ENCODE results near the gene UBE2C. TPM values are rescaled to one million over a fixed set of nuclear protein-coding genes. Genes with fewer than 3 reads are reported as not detected.
A peak's percentile ranks its signal among the peaks of the same experiment; 100 is the strongest.

UBE2C gene
- polyA plus RNA-seq, 1 donor from 2014 or later = 2.5 TPM

DNA sequence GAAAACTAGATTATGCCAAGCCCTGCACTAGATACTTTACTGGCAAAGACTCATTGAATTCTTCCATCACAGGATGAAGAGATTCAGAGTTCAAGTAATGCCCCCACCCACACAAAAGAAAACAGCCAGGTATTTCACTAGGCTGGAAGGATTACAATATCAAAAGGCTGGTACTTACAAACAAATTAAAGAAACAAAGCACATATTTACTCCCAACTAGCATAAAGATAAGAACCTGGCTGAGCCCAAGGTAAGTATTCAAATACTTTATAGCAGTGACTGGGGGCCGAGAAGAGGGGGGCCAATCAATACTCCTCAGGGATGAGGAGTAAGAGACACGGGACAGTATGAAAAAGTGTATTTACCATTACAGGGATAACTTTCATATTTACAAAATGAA is 41.0 kb downstream of the UBE2C start:
- Histone ChIP-seq H3K4me2 (ENCODE audit: low read length) (no peak overlapping the region), H3K4me3 (ENCODE audit: low read length) (no peak overlapping the region), H3K79me2 (replicated peaks; ENCODE audit: insufficient read depth, low read length) (peaks cover 19% of the 10 kb centered on the region), H4K20me1 (ENCODE audit: insufficient read depth) (no peaks in the 10 kb centered on the region), H3K27me3 (ENCODE audit: insufficient read depth, low read depth, low read length) (no peaks in the 10 kb centered on the region), H3K27ac (ENCODE audit: low read length) (no peak overlapping the region), H2AFZ (ENCODE audit: low read depth, low read length) (no peak overlapping the region), H3K9me3 (ENCODE audit: low read length) (no peaks in the 10 kb centered on the region), H3F3A (ENCODE audit: insufficient read depth, low read length, poor library complexity, severe bottlenecking) (no peaks in the 10 kb centered on the region), H3K36me3 (ENCODE audit: insufficient read depth, low read length) (no peaks in the 10 kb centered on the region), H3K9me2 (ENCODE audit: insufficient read depth, low read length) (no peaks in the 10 kb centered on the region), H3K9ac (ENCODE audit: low read length) (no peak overlapping the region)
- TF ChIP-seq POLR2AphosphoS5 (IDR thresholded peaks at IDR 0.05) (no peak), EZH2 (IDR thresholded peaks at IDR 0.05; ENCODE audit: borderline replicate concordance, insufficient read depth, low read length, poor library complexity, severe bottlenecking) (no peak), MXI1 (conservative IDR thresholded peaks at IDR 0.05; ENCODE audit: poor library complexity, severe bottlenecking) (no peak), EP300 (conservative IDR thresholded peaks at IDR 0.05; ENCODE audit: poor library complexity, severe bottlenecking) (no peak), TAF1 (IDR thresholded peaks at IDR 0.05; ENCODE audit: low read depth) (no peak), SMC3 (conservative IDR thresholded peaks at IDR 0.05; ENCODE audit: poor library complexity) (no peak)
- TF ChIP-seq, protein P1, sequence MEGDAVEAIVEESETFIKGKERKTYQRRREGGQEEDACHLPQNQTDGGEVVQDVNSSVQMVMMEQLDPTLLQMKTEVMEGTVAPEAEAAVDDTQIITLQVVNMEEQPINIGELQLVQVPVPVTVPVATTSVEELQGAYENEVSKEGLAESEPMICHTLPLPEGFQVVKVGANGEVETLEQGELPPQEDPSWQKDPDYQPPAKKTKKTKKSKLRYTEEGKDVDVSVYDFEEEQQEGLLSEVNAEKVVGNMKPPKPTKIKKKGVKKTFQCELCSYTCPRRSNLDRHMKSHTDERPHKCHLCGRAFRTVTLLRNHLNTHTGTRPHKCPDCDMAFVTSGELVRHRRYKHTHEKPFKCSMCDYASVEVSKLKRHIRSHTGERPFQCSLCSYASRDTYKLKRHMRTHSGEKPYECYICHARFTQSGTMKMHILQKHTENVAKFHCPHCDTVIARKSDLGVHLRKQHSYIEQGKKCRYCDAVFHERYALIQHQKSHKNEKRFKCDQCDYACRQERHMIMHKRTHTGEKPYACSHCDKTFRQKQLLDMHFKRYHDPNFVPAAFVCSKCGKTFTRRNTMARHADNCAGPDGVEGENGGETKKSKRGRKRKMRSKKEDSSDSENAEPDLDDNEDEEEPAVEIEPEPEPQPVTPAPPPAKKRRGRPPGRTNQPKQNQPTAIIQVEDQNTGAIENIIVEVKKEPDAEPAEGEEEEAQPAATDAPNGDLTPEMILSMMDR (IDR thresholded peaks at IDR 0.05; ENCODE audit: poor library complexity, severe bottlenecking) = no peak
- TF ChIP-seq, protein P2, sequence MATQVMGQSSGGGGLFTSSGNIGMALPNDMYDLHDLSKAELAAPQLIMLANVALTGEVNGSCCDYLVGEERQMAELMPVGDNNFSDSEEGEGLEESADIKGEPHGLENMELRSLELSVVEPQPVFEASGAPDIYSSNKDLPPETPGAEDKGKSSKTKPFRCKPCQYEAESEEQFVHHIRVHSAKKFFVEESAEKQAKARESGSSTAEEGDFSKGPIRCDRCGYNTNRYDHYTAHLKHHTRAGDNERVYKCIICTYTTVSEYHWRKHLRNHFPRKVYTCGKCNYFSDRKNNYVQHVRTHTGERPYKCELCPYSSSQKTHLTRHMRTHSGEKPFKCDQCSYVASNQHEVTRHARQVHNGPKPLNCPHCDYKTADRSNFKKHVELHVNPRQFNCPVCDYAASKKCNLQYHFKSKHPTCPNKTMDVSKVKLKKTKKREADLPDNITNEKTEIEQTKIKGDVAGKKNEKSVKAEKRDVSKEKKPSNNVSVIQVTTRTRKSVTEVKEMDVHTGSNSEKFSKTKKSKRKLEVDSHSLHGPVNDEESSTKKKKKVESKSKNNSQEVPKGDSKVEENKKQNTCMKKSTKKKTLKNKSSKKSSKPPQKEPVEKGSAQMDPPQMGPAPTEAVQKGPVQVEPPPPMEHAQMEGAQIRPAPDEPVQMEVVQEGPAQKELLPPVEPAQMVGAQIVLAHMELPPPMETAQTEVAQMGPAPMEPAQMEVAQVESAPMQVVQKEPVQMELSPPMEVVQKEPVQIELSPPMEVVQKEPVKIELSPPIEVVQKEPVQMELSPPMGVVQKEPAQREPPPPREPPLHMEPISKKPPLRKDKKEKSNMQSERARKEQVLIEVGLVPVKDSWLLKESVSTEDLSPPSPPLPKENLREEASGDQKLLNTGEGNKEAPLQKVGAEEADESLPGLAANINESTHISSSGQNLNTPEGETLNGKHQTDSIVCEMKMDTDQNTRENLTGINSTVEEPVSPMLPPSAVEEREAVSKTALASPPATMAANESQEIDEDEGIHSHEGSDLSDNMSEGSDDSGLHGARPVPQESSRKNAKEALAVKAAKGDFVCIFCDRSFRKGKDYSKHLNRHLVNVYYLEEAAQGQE (IDR thresholded peaks at IDR 0.05; ENCODE audit: borderline replicate concordance) = no peak

DNA sequence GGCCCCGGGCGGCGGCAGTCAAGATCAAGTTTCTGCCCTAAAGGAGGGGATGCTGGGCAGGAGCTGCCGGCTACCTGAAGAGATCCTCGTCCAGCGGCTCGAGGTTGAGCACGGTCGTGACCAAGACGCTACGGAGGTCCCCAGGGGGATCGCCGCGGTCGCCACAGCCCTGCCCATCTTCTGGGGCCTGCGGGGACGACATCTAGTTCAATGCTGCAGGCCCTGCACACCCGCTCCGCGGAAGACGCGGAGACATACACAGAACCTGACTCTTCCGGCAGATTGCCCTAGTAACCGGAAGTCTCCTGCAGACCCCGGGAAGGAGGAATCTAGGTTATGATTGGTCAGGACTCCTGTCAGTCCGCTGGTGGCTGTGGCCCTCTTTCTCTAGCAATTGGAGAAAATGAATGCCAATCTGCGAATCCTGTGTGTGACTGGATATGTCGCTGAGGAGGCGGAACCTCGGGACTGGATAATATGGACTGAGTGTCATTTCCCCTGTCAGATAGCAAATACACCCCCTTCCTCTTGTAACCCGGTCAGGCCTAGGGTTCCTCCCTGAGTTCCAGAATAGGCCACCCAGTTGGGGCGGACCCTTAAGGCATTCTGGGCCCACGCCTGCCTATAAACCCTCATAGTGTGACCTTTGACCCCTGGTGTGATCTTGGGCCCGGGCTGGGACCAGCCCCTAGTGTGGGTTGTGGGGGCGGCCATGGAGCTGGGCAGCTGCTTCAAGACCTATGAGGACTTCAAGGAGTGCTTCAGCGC is 44.9 kb downstream of the UBE2C start, which contains the start of the genes ACOT8 and ZSWIM3:
Gene ACOT8, minus strand, starts transcription at position 279 of the 768 bp plus-strand sequence. Its CDS starts 77 bp downstream, at position 202.
Gene ZSWIM3, plus strand, starts transcription at position 501 of the 768 bp plus-strand sequence. Its CDS starts 212 bp downstream, at position 713.
- Histone ChIP-seq H4K20me1 (ENCODE audit: insufficient read depth) (no peaks in the 10 kb centered on the region), H3K27ac (ENCODE audit: low read length) (peak within 1 kb of the TSS; percentile 88), H3K9me3 (ENCODE audit: low read length) (no peaks in the 10 kb centered on the region), H3K36me3 (ENCODE audit: insufficient read depth, low read length) (no peaks in the 10 kb centered on the region), H3K79me2 (replicated peaks; ENCODE audit: insufficient read depth, low read length) (peaks cover 28% of the 10 kb centered on the region), H3K4me3 (ENCODE audit: low read length) (peak within 1 kb of the TSS; percentile 78), H3F3A (ENCODE audit: insufficient read depth, low read length, poor library complexity, severe bottlenecking) (no peaks in the 10 kb centered on the region), H3K27me3 (ENCODE audit: insufficient read depth, low read depth, low read length) (no peaks in the 10 kb centered on the region), H2AFZ (ENCODE audit: low read depth, low read length) (peak within 1 kb of the TSS; percentile 85), H3K4me2 (ENCODE audit: low read length) (peak within 1 kb of the TSS; percentile 96), H3K9ac (ENCODE audit: low read length) (peak within 1 kb of the TSS; percentile 88), H3K9me2 (ENCODE audit: insufficient read depth, low read length) (no peaks in the 10 kb centered on the region)
- no peak for TF ChIP-seq EZH2 (IDR thresholded peaks at IDR 0.05; ENCODE audit: borderline replicate concordance, insufficient read depth, low read length, poor library complexity, severe bottlenecking)
- TF ChIP-seq EP300 (conservative IDR thresholded peaks at IDR 0.05; ENCODE audit: poor library complexity, severe bottlenecking) = no peak
- TF ChIP-seq, protein P2 (IDR thresholded peaks at IDR 0.05; ENCODE audit: borderline replicate concordance) = peak; percentile 95
- TF ChIP-seq RAD21 (conservative IDR thresholded peaks at IDR 0.05) = no peak
- peak; percentile 98 for TF ChIP-seq TAF1 (IDR thresholded peaks at IDR 0.05; ENCODE audit: low read depth)
- TF ChIP-seq POLR2AphosphoS5 (IDR thresholded peaks at IDR 0.05) = peak; percentile 90
- peak; percentile 16 for TF ChIP-seq SMC3 (conservative IDR thresholded peaks at IDR 0.05; ENCODE audit: poor library complexity)
- TF ChIP-seq, protein P1 (IDR thresholded peaks at IDR 0.05; ENCODE audit: poor library complexity, severe bottlenecking) = no peak
- TF ChIP-seq MXI1 (conservative IDR thresholded peaks at IDR 0.05; ENCODE audit: poor library complexity, severe bottlenecking) = peak; percentile 79

Measured in neural cell (in vitro differentiated cells).